ENCODE results near the gene ALKBH4.
"Not testable (repeated sequence)": the region's sequence is repeated elsewhere in the genome, so short reads cannot be mapped to it uniquely, and the experiment has no call there.

Gene ALKBH4

DNA sequence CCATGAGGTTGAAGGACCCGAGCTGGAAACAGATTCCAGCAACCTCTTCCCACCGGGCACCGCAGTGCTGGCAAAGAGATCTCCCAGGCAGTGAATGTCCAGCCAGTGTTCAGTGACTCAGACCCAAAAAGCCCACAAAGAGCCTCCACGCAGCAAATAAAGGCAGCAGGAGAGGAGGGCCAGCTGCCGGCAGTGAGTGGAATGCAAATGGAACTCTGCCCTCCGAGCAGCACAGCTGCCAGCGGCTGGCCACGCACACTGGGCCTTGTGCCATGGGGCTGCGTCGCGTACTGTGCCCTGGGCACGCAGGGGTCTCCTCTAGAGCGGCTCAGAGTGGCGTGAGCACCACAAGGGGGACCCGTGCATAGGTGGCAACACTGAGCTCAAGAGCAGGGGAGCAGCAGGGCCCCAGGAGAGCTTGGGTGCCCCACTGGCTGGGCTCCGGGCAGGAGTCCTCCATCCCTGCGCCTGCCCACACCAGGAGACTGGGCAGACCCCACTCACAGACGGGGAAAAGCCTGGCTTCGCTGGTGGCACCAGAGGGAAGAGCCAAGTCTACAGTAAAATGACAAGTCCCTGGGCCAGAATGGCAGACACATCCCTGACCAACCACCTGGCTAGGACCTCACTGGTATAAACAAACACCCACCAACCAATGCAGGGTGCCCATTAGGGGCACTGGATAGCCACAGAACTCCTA lies 10.2 kb upstream of the ALKBH4 start:
- DNase-seq, result not testable (repeated sequence)

DNA sequence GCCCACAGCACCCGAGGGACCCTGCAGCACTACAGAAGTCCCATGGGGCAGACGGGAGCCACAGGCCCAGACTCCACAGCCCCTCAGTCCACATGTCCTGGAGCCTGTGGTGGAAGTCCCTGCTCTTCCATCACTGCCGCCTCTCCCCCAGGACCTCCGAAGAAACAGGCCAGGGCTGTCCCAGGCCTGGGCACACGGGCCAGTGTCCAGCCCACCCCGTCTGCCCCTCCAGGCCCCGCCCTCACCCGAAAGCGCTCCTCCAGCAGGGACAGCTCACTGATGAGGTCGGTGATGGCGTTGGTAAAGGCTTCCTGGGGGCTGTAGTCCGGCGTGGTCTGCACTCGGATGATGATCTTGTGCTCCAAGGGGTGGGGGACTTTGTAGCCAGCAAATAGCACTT lies 9.5 kb upstream of the ALKBH4 start:
- not testable (repeated sequence) for DNase-seq

- DNase-seq, result no peak
Observed at GRCh38 chr7:102473271-102473991, 8.8 kb upstream of the ALKBH4 start.

- no peak for DNase-seq
Observed at GRCh38 chr7:102472126-102473041, 7.7 kb upstream of the ALKBH4 start.

DNA sequence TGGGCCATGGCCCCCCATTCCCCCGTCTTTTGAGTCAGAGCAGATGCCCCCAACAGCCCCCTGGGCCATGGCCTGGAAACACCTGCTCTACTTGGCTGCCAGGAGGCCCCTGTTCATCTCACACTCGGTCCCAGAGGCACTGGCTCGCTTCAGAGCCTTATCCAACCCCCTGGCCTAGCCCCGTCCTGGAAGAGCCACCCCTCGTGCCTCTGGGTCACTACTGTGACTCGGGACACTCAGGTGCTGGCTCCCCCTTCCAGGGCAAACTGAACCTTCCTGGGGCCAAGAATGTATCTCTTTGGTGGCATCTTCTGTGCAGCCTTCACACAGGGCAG lies 7.1 kb upstream of the ALKBH4 start:
- DNase-seq, result no peak

DNA sequence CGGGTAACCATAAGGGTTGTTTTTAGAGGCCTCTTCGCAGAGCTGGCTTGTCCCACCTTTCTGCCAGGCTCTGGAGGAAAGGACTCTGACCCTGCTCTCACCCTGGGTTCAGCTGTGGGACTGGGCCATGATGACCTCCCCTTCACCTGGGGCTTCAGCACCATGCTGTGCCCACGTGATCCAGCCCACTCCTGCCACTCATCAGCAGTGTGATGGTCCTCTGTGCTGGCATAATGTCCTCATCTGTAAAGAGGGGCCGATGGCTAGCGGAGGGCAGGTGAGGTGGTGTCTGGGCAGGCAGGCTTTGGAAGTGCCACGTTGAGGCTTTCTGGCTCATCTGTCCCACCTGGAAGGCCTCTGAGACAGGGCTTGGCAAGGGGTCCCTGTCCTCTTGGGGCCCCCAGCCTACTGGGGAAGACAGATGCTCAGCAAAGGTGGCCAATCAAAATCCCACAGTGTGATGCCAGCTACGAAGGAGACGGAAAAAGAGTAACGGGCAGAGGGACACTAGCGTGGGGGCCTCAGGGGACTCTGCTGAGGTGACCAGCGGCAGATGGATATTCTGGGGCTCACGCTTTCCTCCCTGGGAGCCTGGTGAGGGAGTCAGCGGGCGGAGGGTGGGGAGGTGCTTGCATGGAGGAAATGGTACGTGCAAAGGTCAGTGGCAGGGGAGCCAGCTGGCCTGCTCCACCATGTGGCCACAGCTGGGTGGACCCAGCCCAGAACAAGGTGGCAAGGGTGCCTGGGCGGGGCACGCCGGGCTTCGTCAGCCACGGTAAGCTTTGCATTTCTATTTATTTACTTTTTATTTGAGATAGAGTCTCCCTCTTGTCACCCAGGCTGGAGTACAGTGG lies 5.5 kb upstream of the ALKBH4 start:
- DNase-seq, result no peak

DNA sequence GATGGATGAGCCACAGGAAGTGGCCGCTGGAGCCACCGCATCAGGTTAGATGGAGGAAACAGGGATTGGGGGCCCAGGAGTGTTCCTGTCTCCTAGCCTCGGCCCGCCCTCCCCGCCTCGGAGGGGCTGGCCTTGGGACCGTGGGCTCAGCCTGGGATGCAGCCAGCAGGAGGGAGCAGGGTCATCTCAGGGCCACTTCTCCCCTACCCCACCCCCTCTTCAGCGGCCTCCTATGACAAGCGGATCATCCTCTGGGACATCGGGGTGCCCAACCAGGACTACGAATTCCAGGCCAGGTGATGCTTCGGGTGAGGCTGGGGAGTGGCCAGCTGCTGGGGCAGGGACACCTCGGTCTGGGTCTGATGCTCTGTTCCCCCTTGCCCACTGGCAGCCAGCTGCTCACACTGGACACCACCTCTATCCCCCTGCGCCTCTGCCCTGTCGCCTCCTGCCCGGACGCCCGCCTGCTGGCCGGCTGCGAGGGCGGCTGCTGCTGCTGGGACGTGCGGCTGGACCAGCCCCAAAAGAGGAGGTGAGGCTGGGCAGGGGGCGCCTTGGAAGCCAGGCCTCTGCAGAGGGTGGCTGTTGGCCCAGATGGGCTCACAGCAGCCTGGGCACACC lies 4.8 kb upstream of the ALKBH4 start:
- no peak for DNase-seq

DNA sequence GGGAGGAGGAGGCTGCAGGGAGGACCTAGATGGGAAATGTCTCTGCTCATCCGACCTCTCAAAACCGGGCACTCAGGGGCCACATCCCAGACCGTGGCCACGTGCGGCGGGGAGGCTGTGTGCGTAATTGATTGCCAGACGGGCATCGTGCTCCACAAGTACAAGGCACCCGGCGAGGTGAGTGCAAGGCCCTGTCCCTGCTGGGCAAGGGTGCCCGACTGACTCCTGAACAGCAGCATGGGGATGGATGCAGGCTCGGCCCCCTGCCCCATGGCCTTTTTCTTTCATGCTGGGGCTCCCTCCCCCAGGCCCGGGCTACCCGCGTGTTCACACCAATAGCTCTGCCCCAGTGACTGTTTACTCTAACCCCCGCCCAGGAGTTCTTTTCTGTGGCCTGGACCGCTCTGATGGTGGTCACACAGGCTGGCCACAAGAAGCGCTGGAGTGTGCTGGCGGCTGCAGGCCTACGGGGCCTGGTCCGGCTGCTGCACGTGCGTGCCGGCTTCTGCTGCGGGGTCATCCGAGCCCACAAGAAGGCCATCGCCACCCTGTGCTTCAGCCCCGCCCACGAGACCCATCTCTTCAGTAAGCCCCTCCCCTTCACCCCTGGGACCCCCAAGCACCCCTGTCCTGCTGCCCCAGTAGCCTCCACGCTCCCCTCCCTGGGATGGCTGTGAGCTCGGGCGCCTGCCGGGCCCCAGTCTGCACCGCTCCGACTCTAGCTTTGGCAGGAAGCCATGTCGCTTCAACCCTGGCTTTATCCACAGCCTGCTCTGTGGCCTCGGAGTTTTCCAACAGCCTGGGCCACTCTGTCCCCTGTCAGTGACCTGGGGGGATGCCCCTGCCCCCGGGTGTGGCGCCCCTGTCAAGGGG lies 4.1 kb upstream of the ALKBH4 start:
- DNase-seq, result no peak

- DNase-seq, result no peak
Observed at GRCh38 chr7:102467581-102468477, 3.2 kb upstream of the ALKBH4 start.

DNA sequence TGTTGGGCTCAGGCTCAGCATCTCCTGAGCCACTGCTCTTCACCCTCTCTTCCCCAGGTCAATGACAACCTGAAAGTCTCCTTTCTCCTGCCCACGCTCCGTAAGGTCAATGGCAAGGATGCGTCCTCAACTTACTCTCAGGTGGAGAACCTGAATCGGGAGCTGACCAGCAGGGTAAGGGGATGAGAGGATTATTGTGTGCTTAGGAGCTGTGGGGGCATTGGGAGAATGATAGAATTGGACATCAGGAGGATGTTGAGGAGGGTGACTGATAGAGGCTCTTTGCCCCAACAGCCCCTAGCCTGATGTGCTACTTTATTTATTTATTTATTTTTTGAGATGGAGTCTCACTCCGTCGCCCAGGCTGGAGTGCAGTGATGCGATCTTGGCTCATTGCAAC lies 1.4 kb upstream of the ALKBH4 start:
- no peak for DNase-seq

DNA sequence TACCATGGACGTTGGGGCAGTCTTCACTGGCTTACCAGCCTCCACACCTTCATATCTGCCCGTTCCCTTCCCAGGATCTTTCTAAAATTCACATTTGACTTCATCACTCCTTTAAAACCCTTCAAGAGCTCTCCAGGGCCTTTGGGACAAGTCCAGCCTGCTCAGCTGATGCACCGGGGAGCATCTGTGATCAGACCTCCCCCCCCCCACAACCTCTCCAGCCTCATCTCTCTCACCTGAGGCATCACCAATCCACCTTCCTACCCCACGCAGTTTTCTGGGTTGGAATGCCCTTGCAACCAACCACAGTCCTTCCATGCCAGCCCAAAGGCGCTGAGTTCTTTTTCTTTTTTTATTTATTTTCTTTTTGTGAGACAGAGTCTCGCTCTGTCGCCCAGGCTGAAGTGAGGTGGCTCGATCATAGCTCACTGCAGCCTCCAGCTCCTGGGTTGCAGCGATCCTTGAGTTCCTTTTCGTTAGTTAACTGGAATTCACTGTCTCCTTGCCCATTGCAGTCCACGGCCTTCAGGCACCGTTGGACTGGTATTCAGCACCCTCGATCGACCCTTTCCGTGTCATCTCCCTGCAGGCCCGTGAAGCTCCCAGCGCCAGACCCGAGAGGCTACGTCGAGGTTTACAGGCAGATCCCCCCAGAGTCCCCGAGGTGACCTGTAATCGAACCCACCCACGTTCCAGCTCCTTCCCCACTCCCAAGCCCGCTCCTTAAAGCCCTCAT lies 654 bp downstream of the ALKBH4 start:
- no peak for DNase-seq

- DNase-seq, result no peak
Observed at GRCh38 chr7:102460467-102460866, 4.2 kb downstream of the ALKBH4 start.

GRCh38 chr7:102459221-102459844 lies 5.3 kb downstream of the ALKBH4 start:
- no peak for DNase-seq

GRCh38 chr7:102457352-102457924 lies 7.2 kb downstream of the ALKBH4 start:
- DNase-seq, result no peak

DNA sequence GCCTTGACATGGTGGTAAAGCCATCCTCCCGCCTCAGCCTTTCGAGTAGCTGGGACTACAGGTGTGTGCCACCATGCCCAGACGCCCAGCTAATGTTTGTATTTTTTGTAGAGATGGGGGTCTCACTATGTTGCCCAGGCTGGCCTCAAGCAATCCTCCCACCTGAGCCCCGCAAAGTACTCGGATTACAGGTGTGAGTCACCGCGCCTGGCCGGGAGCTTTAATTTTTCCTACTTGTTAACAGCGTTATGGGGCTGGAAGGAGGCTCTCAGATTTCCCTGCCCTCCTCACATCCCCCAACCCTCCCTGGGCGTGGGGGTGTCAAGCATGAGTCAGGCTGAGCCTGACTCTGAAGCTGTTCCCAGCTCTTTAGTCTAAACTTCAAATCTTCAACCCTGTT lies 8.3 kb downstream of the ALKBH4 start:
- no peak for DNase-seq

DNA sequence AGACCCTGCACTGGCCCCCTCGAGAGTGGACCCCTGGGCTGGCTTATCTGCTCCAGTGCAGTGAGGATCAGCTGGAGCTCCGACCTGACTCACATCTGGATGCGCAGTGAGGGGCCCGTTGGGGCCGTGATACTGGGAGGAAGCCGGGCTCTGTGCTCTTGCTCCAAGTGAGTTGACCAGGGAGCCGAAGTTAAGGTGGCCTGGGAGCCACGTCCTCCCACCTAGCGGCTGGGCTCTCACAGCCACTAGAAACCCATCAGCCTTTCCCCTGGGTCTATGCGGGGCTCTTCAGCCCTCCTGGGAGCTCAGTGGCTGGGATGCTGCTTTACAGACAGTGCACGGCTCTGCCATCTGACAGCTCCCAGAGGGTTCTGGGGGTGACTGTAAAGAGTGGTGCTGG lies 9.1 kb downstream of the ALKBH4 start:
- no peak for DNase-seq

DNA sequence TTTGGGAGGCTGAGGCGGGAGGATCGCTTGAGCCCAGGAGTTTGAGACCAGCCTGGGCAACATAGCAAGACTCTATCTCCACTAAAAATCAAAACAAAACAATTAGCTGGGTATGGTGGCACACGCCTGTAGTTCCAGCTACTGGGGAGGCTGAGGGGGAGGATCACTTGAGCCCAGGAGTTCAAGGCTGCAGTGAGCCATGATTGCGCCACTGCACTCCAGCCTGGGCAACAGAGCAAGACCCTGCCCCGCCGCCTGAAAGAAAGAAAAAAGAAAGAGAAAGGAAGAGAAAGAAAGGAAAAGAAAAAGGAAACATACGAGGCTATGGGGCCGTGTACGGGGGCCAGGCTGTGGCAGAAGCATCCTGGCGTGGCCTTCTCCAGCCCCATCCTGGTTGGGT lies 9.7 kb downstream of the ALKBH4 start:
- DNase-seq, result not testable (repeated sequence)

DNA sequence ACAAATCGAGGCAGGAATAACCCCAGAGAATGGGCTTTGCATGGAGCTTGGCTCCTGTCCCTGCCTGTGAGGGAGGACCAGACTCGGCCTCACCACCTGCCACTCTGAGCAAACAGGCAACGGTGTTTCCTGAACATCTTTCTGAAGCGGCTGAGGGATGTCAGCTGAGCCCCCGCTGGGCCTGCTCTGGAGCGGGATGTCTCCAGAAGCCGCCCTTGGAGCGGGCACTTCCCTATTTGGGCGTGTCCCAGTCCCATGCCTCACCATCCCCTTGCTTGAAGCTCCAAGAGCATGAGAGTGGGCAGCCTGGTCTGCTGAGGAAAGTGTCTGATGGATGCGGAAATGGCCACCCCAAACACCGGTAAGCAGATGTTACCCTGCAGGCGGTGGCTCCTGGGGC lies 10.2 kb downstream of the ALKBH4 start:
- no peak for DNase-seq

- DNase-seq, result no peak
Observed at GRCh38 chr7:102453319-102453718, 11.3 kb downstream of the ALKBH4 start.

All from GDM1 (cell line).